Measurements from ENCODE around the gene TNRC6C.

The TNRC6C gene

GRCh38 chr17:78132084-78132676 lies 173.7 kb downstream of the TNRC6C start (continued):
- TF ChIP-seq HIC1 (tag by site-specific recombination; IDR thresholded peaks at IDR 0.05) (0 out of 2 replicates have a peak, but pooled peaks have one; percentile 11), GLIS2 (tag by site-specific recombination; IDR thresholded peaks at IDR 0.05) (peak; percentile 54), OSR2 (tag by site-specific recombination; IDR thresholded peaks at IDR 0.05) (no peak)

DNA sequence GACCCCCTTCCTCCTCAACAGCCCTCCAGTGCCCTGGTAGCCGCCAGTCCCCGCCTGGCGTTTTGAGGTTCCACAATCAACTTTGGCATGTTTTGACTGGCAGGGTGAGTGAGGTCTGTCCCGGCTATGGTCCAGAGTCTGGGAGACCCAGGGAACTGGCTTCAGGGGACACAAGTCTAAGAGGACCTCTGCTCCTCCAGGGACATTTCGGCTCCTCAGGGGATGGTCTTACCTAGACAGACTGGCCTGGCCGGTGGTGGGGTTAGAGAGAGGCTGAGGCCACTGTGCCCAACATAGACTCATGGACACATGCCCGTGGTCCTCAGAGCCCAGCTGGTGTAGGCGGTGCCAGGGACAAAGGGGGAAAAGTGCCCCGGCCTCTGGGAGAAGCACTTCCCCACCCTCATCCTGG lies 174.3 kb downstream of the TNRC6C start:
- H3K27ac ChIP-seq (ENCODE audit: extremely low read depth, low read depth, low read length), result no peak overlapping the region
- H3K4me3 ChIP-seq (ENCODE audit: low read depth, low read length), result no peak overlapping the region

GRCh38 chr17:78133179-78133951 lies 174.9 kb downstream of the TNRC6C start:
- H3K36me3 ChIP-seq (ENCODE audit: control insufficient read depth in 2 of 2, insufficient read depth in 1 of 2, low read length in 2 of 2), result no peaks in the 10 kb centered on the region
- POLR2A ChIA-PET, result interaction anchor here (1.1 to 1.4 kb wide), 2 partner anchors 53 to 175 kb away, joined by 3 to 6 read pairs; partner anchors contain the start of gene TNRC6C
- TF ChIP-seq KLF9 (tag by site-specific recombination; IDR thresholded peaks at IDR 0.05; ENCODE audit: low read depth) (no peak), ZNF843 (tag by site-specific recombination; IDR thresholded peaks at IDR 0.05) (no peak), ZNF692 (tag by site-specific recombination; IDR thresholded peaks at IDR 0.05) (no peak)
- TF ChIP-seq, protein P1, sequence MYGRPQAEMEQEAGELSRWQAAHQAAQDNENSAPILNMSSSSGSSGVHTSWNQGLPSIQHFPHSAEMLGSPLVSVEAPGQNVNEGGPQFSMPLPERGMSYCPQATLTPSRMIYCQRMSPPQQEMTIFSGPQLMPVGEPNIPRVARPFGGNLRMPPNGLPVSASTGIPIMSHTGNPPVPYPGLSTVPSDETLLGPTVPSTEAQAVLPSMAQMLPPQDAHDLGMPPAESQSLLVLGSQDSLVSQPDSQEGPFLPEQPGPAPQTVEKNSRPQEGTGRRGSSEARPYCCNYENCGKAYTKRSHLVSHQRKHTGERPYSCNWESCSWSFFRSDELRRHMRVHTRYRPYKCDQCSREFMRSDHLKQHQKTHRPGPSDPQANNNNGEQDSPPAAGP (tag by site-specific recombination; IDR thresholded peaks at IDR 0.05), result no peak
- TF ChIP-seq, protein P2, sequence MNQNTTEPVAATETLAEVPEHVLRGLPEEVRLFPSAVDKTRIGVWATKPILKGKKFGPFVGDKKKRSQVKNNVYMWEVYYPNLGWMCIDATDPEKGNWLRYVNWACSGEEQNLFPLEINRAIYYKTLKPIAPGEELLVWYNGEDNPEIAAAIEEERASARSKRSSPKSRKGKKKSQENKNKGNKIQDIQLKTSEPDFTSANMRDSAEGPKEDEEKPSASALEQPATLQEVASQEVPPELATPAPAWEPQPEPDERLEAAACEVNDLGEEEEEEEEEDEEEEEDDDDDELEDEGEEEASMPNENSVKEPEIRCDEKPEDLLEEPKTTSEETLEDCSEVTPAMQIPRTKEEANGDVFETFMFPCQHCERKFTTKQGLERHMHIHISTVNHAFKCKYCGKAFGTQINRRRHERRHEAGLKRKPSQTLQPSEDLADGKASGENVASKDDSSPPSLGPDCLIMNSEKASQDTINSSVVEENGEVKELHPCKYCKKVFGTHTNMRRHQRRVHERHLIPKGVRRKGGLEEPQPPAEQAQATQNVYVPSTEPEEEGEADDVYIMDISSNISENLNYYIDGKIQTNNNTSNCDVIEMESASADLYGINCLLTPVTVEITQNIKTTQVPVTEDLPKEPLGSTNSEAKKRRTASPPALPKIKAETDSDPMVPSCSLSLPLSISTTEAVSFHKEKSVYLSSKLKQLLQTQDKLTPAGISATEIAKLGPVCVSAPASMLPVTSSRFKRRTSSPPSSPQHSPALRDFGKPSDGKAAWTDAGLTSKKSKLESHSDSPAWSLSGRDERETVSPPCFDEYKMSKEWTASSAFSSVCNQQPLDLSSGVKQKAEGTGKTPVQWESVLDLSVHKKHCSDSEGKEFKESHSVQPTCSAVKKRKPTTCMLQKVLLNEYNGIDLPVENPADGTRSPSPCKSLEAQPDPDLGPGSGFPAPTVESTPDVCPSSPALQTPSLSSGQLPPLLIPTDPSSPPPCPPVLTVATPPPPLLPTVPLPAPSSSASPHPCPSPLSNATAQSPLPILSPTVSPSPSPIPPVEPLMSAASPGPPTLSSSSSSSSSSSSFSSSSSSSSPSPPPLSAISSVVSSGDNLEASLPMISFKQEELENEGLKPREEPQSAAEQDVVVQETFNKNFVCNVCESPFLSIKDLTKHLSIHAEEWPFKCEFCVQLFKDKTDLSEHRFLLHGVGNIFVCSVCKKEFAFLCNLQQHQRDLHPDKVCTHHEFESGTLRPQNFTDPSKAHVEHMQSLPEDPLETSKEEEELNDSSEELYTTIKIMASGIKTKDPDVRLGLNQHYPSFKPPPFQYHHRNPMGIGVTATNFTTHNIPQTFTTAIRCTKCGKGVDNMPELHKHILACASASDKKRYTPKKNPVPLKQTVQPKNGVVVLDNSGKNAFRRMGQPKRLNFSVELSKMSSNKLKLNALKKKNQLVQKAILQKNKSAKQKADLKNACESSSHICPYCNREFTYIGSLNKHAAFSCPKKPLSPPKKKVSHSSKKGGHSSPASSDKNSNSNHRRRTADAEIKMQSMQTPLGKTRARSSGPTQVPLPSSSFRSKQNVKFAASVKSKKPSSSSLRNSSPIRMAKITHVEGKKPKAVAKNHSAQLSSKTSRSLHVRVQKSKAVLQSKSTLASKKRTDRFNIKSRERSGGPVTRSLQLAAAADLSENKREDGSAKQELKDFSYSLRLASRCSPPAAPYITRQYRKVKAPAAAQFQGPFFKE (tag by site-specific recombination; IDR thresholded peaks at IDR 0.05; ENCODE audit: borderline replicate concordance), result no peak

More for the DNA sequence above, 174.3 kb downstream of the TNRC6C start:
- Histone ChIP-seq H3K36me3 (ENCODE audit: control insufficient read depth in 2 of 2, insufficient read depth in 1 of 2, low read length in 2 of 2) (no peaks in the 10 kb centered on the region), H3K9me3 (ENCODE audit: control insufficient read depth, insufficient read depth, low read depth, low read length) (no peaks in the 10 kb centered on the region), H3K4me1 (ENCODE audit: control insufficient read depth, insufficient read depth, low read length) (peaks cover 3% of the 10 kb centered on the region; the same call in 1 of the 2 replicates)
- POLR2A ChIA-PET, result no interaction called here
- CTCF ChIA-PET, result interaction anchor here (1.2 to 2.8 kb wide), 2 partner anchors 17 to 19 kb away, joined by 4 to 11 read pairs; no protein-coding TSS in a partner anchor
- TF ChIP-seq, protein P3, sequence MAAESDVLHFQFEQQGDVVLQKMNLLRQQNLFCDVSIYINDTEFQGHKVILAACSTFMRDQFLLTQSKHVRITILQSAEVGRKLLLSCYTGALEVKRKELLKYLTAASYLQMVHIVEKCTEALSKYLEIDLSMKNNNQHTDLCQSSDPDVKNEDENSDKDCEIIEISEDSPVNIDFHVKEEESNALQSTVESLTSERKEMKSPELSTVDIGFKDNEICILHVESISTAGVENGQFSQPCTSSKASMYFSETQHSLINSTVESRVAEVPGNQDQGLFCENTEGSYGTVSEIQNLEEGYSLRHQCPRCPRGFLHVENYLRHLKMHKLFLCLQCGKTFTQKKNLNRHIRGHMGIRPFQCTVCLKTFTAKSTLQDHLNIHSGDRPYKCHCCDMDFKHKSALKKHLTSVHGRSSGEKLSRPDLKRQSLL (tag by site-specific recombination; IDR thresholded peaks at IDR 0.05), result no peak
- TF ChIP-seq ZNF670 (tag by site-specific recombination; IDR thresholded peaks at IDR 0.05; ENCODE audit: low read depth), result no peak
- TF ChIP-seq HIC1 (tag by site-specific recombination; IDR thresholded peaks at IDR 0.05), result 0 out of 2 replicates have a peak, but pooled peaks have one; percentile 3
- TF ChIP-seq ZFP3 (tag by site-specific recombination; IDR thresholded peaks at IDR 0.05; ENCODE audit: low read depth), result no peak
- TF ChIP-seq ZNF10 (tag by site-specific recombination; IDR thresholded peaks at IDR 0.05), result no peak
- no peak for TF ChIP-seq ZNF747 (tag by site-specific recombination; IDR thresholded peaks at IDR 0.05)
- no peak for TF ChIP-seq ZNF16 (tag by site-specific recombination; IDR thresholded peaks at IDR 0.05; ENCODE audit: low read depth)
- TF ChIP-seq FEZF1 (tag by site-specific recombination; IDR thresholded peaks at IDR 0.05), result no peak
- no peak for TF ChIP-seq ZNF350 (tag by site-specific recombination; IDR thresholded peaks at IDR 0.05)

More at GRCh38 chr17:78133179-78133951, 174.9 kb downstream of the TNRC6C start:
- no peak overlapping the region for H3K27ac ChIP-seq (ENCODE audit: extremely low read depth, low read depth, low read length)
- no peaks in the 10 kb centered on the region for H3K4me1 ChIP-seq (ENCODE audit: control insufficient read depth, insufficient read depth, low read length)
- no peak overlapping the region for H3K4me3 ChIP-seq (ENCODE audit: low read depth, low read length)
- CTCF ChIA-PET, result interaction anchor here (0.7 to 2.8 kb wide), 14 partner anchors 11 to 114 kb away, joined by 3 to 15 read pairs (median 5); no protein-coding TSS in a partner anchor
- H3K9me3 ChIP-seq (ENCODE audit: control insufficient read depth, insufficient read depth, low read depth, low read length), result no peaks in the 10 kb centered on the region

Measured in HEK293 (cell line).